Loucy (cell line): ENCODE data around the gene NAGLU.

Experiments
- CTCF ChIP-seq: fragments of 200-600 bp; sonication (generic); conservative IDR thresholded peaks from 2 replicates; pipeline ENCODE4 v1.5.1; 2014; ENCODE audit warnings: mild to moderate bottlenecking, antibody characterized with exemption, low read length
- EZH2phosphoT487 ChIP-seq: fragments of 200-600 bp; IDR thresholded peaks from 2 replicates; pipeline ENCODE4 v1.6.1; 2018; ENCODE audit warnings: antibody characterized with exemption, mild to moderate bottlenecking, moderate library complexity, borderline replicate concordance

- TF ChIP-seq CTCF (no peak), EZH2phosphoT487 (no peak)
Measured at GRCh38 chr17:42565523-42566214, 29.6 kb downstream of the NAGLU start.
